ENCODE measurements around the gene RBMS3. TPM values are rescaled to one million over a fixed set of nuclear protein-coding genes. Genes with fewer than 3 reads are reported as not detected.

Gene RBMS3
- total and polyA plus RNA-seq, 2 of the 13 experiments (the other 11 are each of a cell fraction or from before 2014, with no cell fraction given) = not detected

DNA sequence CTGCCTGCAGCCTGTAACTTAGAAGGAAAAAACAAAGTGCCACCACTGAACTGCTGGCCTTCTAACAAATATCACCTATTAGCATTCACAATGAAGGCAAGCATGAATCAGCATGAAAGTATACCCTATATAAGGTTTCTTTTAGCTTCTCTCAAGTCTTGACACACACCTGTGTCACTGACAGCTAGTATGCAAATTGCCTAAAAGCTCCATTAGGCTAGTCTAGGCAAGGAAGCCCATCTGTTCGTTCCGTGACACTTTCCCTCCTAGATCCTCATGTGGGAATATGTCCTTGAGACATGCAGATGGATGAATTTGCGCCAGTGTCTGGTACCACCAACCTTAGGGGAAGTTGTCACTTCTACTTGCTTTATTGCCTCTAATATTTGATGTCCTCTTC lies 129.3 kb downstream of the RBMS3 start:
- Histone ChIP-seq H2AFZ (ENCODE audit: low read length) (no peak overlapping the region), H3K9ac (ENCODE audit: insufficient read depth, low read depth, low read length) (no peak overlapping the region), H3K27ac (ENCODE audit: extremely low read length, insufficient read depth, low read length) (no peak overlapping the region), H3K4me1 (ENCODE audit: insufficient read depth, low read length) (no peaks in the 10 kb centered on the region), H3K4me2 (ENCODE audit: low read depth, low read length) (no peak overlapping the region), H3K79me2 (ENCODE audit: insufficient read depth, low read length) (no peaks in the 10 kb centered on the region), H3K27me3 (ENCODE audit: control insufficient read depth in 1 of 2, insufficient read depth in 2 of 2, low read length in 2 of 2) (no peaks in the 10 kb centered on the region), H4K20me1 (ENCODE audit: insufficient read depth, low read length) (no peaks in the 10 kb centered on the region), H3K9me3 (ENCODE audit: low read length) (no peaks in the 10 kb centered on the region), H3K36me3 (replicated peaks in 1 of 2; ENCODE audit: control insufficient read depth in 1 of 2, insufficient read depth in 2 of 2, low read length in 2 of 2) (no peaks in the 10 kb centered on the region), H3K4me3 (replicated peaks in 1 of 3; ENCODE audit: insufficient read depth in 1 of 3, low read depth in 2 of 3, low read length in 3 of 3) (no peak overlapping the region)
- intact Hi-C loops (cut with micrococcal nuclease; ENCODE audit: unreplicated experiment) = no loop called here
- in situ Hi-C loops (cut with HindIII; ENCODE audit: extremely low pct_ligation_motif_present, low pct_unique_long_range_greater_than_20kb) = no loop called here
- no TSS peak for BruUV-seq (replicated peaks)
- POLR2A ChIA-PET = no interaction called here
- CTCF ChIA-PET (ENCODE audit: low intra/inter-chr PET ratio, low total read pairs) = no interaction called here
- ATAC-seq = no peak
- DNase-seq (ENCODE audit: low spot score) = no peak
- WGBS (ENCODE audit: low lambda C conversion rate) = 0% methylated on average over 3 of the region's 3 CpGs
- FAIRE-seq = no peak
- TF ChIP-seq CHD4 (IDR thresholded peaks at IDR 0.05; ENCODE audit: borderline replicate concordance, low read length) (no peak), GATAD2A (CRISPR knock-in tag; IDR thresholded peaks at IDR 0.05) (no peak), ZNF430 (CRISPR knock-in tag; IDR thresholded peaks at IDR 0.05) (no peak), GABPB1 (CRISPR knock-in tag; IDR thresholded peaks at IDR 0.05) (no peak), SIN3A (IDR thresholded peaks at IDR 0.05; ENCODE audit: borderline replicate concordance, low read depth, low read length) (no peak), TARDBP (CRISPR knock-in tag; IDR thresholded peaks at IDR 0.05) (no peak), NCOR1 (IDR thresholded peaks at IDR 0.05; ENCODE audit: borderline replicate concordance, low read length) (no peak), NFKB2 (CRISPR knock-in tag; IDR thresholded peaks at IDR 0.05; ENCODE audit: borderline replicate concordance) (no peak), KLF15 (CRISPR knock-in tag; IDR thresholded peaks at IDR 0.05; ENCODE audit: borderline replicate concordance) (no peak), ZNF660 (CRISPR knock-in tag; IDR thresholded peaks at IDR 0.05; ENCODE audit: borderline replicate concordance, low read depth) (no peak), FOXA1 (IDR thresholded peaks at IDR 0.05) (no peak), FOXA1 (CRISPR knock-in tag; IDR thresholded peaks at IDR 0.05) (no peak), MEF2D (CRISPR knock-in tag; IDR thresholded peaks at IDR 0.05) (no peak), GZF1 (CRISPR knock-in tag; IDR thresholded peaks at IDR 0.05) (no peak), MYC (CRISPR knock-in tag; IDR thresholded peaks at IDR 0.05; ENCODE audit: borderline replicate concordance) (no peak), MYNN (CRISPR knock-in tag; IDR thresholded peaks at IDR 0.05; ENCODE audit: low read depth) (no peak)
- TF ChIP-seq, protein P1, sequence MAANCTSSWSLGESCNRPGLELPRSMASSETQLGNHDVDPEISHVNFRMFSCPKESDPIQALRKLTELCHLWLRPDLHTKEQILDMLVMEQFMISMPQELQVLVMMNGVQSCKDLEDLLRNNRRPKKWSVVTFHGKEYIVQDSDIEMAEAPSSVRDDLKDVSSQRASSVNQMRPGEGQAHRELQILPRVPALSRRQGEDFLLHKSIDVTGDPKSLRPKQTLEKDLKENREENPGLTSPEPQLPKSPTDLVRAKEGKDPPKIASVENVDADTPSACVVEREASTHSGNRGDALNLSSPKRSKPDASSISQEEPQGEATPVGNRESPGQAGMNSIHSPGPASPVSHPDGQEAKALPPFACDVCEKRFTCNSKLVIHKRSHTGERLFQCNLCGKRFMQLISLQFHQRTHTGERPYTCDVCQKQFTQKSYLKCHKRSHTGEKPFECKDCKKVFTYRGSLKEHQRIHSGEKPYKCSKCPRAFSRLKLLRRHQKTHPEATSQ (CRISPR knock-in tag; IDR thresholded peaks at IDR 0.05; ENCODE audit: borderline replicate concordance) = no peak
- TF ChIP-seq, protein P2, sequence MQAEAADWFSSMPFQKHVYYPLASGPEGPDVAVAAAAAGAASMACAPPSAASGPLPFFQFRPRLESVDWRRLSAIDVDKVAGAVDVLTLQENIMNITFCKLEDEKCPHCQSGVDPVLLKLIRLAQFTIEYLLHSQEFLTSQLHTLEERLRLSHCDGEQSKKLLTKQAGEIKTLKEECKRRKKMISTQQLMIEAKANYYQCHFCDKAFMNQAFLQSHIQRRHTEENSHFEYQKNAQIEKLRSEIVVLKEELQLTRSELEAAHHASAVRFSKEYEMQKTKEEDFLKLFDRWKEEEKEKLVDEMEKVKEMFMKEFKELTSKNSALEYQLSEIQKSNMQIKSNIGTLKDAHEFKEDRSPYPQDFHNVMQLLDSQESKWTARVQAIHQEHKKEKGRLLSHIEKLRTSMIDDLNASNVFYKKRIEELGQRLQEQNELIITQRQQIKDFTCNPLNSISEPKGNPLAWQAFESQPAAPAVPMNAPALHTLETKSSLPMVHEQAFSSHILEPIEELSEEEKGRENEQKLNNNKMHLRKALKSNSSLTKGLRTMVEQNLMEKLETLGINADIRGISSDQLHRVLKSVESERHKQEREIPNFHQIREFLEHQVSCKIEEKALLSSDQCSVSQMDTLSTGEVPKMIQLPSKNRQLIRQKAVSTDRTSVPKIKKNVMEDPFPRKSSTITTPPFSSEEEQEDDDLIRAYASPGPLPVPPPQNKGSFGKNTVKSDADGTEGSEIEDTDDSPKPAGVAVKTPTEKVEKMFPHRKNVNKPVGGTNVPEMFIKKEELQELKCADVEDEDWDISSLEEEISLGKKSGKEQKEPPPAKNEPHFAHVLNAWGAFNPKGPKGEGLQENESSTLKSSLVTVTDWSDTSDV (CRISPR knock-in tag; IDR thresholded peaks at IDR 0.05) = no peak
